AG09309 (cell line): ENCODE data around the gene CD244.
"Not testable (repeated sequence)": the region's sequence is repeated elsewhere in the genome, so short reads cannot be mapped to it uniquely, and the experiment has no call there.

Experiments
- DNase-seq: peaks from one replicate; pipeline ENCODE4 v3.0.0-alpha.2; 2010; ENCODE audit warnings: low read depth
- H3K4me3 ChIP-seq: 2 replicates; pipeline ENCODE4 v1.5.1; 2011; ENCODE audit warnings: mild to moderate bottlenecking, low read depth, low read length, moderate library complexity; ENCODE audit not compliant: control insufficient read depth
- TF ChIP-seq, protein P1 (sequence below): IDR thresholded peaks from 2 replicates; pipeline ENCODE4 v1.5.1; 2011; ENCODE audit warnings: mild to moderate bottlenecking, low read depth, low read length, inconsistent platforms; ENCODE audit not compliant: insufficient read depth, control insufficient read depth; ENCODE audit errors: missing control alignments

The CD244 gene

DNA sequence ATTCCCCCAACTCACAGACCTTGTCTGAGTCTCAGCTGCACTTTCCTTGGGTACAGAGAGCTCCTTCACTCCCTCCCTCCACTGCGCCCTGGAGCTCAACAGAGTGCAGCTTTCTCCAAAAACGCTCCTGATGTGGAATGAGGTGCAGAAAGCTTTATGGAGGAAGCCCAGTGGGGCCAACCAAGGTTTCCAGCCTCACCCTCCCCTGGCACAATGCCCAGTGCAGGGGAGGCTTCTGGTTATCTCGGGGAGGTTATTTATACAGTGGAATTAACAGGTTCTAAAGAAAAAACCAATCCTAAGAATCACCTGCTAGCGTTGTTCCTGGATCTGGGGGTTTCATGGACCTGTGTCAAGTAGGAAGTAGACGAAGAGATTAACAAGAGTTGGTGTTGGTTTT lies 22.4 kb upstream of the CD244 start, which contains the start of gene ITLN1:
Gene ITLN1 (minus strand): TSS at position 139 of the 400 bp plus-strand sequence. CDS start 303 bp downstream, outside the sequence.
- TF ChIP-seq, protein P1, sequence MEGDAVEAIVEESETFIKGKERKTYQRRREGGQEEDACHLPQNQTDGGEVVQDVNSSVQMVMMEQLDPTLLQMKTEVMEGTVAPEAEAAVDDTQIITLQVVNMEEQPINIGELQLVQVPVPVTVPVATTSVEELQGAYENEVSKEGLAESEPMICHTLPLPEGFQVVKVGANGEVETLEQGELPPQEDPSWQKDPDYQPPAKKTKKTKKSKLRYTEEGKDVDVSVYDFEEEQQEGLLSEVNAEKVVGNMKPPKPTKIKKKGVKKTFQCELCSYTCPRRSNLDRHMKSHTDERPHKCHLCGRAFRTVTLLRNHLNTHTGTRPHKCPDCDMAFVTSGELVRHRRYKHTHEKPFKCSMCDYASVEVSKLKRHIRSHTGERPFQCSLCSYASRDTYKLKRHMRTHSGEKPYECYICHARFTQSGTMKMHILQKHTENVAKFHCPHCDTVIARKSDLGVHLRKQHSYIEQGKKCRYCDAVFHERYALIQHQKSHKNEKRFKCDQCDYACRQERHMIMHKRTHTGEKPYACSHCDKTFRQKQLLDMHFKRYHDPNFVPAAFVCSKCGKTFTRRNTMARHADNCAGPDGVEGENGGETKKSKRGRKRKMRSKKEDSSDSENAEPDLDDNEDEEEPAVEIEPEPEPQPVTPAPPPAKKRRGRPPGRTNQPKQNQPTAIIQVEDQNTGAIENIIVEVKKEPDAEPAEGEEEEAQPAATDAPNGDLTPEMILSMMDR, result no peak
- DNase-seq, result no peak
- no peak within 1 kb of the TSS for H3K4me3 ChIP-seq

DNA sequence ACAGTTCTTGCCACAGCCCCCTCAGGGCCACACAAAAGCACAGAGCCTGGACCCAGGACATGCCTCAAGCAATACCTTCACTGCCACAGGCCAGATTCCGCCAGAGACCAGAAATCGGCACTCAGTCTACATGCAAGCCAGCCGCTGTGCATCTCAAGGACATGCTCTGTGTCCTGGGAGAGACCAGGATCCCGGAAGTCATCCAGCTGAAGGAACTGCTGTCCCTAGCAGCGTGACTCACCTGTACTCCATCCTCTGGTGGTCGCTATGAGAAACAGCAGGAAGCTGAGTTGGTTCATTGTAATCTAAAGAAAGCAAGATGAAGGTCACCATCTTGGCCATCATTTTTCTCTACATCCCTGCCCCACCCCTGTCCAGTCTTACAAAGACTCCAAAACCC lies 21.9 kb upstream of the CD244 start:
- no peak overlapping the region for H3K4me3 ChIP-seq
- DNase-seq, result no peak
- TF ChIP-seq, protein P1, result no peak

DNA sequence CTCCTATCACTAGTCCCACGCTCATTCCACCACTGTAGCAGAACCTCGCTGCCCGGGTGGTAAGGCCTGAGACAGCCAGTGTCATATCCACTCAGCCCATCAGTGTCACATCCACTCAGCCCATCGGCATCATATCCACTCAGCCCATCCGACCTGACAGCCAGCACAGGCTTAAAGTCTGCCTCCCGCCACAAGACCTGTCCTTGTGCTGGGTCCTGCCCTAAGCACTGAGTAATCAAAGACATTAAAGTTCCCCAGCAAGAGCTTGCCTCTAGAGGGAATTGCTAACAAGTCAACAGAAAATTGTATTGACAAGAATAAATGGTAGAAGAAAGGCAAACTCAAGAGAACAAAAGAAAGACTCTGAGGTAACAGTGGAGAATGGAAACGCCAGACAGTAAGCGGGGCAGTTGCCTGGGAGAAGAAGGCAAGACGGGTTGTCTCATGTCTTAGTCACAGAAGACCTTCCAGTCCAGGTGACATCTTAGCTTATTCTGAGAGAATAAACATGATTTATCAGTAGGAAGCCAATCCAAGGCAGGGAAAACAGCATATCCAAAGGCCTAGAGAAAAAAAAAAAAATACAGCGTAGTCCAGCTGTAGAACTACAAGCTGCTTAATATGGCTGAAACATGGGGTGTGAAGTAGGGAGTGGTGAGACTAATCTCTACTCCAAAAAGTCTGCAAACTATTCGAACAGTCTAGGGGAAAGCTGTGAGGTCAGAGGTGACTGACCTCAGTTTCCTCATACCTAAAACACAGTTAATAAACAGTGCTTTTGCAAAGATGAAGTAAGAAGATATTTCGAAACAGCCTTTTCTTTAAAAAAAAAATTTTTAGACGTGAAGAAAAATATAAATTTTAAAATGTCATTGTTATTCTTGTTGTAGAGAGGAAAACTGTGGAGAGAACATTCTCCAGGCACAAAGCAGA lies 21.2 kb upstream of the CD244 start:
- TF ChIP-seq, protein P1, result no peak

DNA sequence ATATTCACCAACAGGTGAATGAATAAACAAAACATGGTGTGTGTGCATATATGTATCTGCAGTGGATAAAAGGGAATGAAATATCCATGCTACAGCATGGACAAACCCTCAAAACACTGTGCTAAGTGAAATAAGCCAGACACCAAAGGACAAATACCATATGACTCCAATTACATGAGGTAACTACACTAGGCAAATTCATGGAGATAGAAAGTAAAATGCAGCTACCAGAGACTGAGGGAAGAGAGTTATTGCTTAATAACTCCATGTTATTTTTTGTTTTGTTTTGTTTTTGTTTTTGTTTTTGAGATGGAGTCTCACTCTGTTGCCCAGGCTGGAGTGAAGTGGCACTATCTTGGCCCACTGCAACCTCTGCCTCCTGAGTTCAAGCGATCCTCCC lies 19.9 kb upstream of the CD244 start:
- H3K4me3 ChIP-seq, result no peak overlapping the region
- TF ChIP-seq, protein P1, result no peak
- no peak for DNase-seq

More for the DNA sequence above, 21.2 kb upstream of the CD244 start:
- DNase-seq, result no peak
- H3K4me3 ChIP-seq, result no peak overlapping the region

DNA sequence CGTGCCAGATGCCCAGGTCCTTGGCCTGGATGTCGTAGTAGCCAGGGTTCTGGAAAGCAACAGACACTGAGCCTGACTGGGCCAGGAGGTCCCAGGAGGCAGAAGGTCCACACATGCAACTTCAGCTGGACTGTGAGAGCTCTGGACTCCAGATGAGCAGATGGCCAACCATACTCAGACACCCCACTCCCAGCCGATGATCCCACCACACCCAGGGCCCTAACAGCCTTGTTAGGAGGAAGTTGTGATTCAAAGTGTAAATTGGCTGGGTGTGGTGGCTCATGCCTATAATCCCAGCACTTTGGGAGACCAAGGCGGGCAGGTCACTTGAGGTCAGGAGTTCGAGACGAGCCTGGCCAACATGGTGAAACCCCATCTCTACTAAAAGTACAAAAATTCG lies 18.6 kb upstream of the CD244 start:
- not testable (repeated sequence) for H3K4me3 ChIP-seq, DNase-seq

DNA sequence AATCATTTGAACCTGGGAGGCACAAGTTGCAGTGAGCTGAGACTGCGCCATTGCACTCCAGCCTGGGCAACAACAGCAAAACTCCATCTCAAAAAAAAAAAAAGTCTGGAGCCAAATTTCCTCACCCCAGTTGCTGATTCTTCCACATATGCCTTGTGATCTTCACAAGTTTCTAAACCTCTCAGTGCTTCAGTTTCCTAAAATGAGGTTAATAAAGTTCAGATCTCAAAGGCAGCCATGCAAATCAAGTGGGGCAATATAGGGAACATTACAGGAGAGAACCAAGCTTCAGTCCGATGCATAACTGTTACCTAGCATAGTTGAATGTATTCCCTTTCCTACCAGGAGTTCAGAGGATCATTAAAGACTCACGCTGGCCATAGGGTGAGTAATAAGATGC lies 17.5 kb upstream of the CD244 start:
- TF ChIP-seq, protein P1, result no peak
- no peak for DNase-seq
- H3K4me3 ChIP-seq, result no peak overlapping the region

DNA sequence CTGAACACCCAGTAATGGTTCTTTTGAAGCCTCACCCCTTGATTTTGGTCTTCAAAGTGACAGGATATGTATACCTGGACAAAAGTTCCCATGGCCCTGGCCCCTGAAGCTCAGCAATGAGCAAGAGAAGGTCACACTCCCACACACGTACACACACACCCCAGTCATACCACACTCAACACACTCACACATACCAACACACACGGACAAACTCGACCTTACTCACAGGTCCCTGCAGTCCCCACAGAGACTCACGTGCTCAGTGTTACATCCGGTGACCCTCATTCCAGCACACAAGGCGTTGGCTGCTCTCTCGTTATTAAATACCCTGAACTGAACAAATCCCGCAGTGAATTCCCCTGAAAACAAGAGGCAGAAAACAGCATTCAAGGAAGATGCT lies 16.4 kb upstream of the CD244 start:
- no peak for DNase-seq
- TF ChIP-seq, protein P1, result no peak

More for the DNA sequence above, 16.4 kb upstream of the CD244 start:
- H3K4me3 ChIP-seq, result no peak overlapping the region
